RWPE2 (cell line): ENCODE results near the gene NUFIP2.

Experiments
- ATAC-seq: fragments of 200-7000 bp; cut with Tn5 transposase; 3 replicates; pipeline ENCODE4 v1.9.1; 2021; ENCODE audit warnings: low read depth
- DNase-seq: peaks from one replicate; pipeline ENCODE4 v3.0.0-alpha.2; 2020; ENCODE audit warnings: low spot score
- H3K27ac ChIP-seq: fragments of 450-650 bp; 2 replicates; pipeline ENCODE4 v1.5.1; 2017; ENCODE audit warnings: mild to moderate bottlenecking; ENCODE audit not compliant: poor library complexity, severe bottlenecking
- H3K27me3 ChIP-seq: fragments of 250-450 bp; sonication (Bioruptor Pico); 2 replicates; pipeline ENCODE4 v1.5.1; 2021; ENCODE audit warnings: mild to moderate bottlenecking, moderate library complexity; ENCODE audit not compliant: insufficient read depth, poor library complexity, severe bottlenecking
- H3K36me3 ChIP-seq: fragments of 250-450 bp; sonication (Bioruptor Pico); 2 replicates; pipeline ENCODE4 v1.5.1; 2020; ENCODE audit warnings: low read depth, mild to moderate bottlenecking, moderate library complexity
- H3K4me1 ChIP-seq: fragments of 250-450 bp; sonication (Bioruptor Pico); 2 replicates; pipeline ENCODE4 v1.5.1; 2021; ENCODE audit warnings: mild to moderate bottlenecking, moderate library complexity; ENCODE audit not compliant: insufficient read depth, poor library complexity, severe bottlenecking
- H3K4me3 ChIP-seq: fragments of 250-450 bp; sonication (Bioruptor Pico); 2 replicates; pipeline ENCODE4 v1.5.1; 2021; ENCODE audit warnings: mild to moderate bottlenecking, moderate library complexity; ENCODE audit not compliant: severe bottlenecking
- H3K9me3 ChIP-seq: fragments of 250-450 bp; sonication (Bioruptor Pico); 2 replicates; pipeline ENCODE4 v1.5.1; 2021; ENCODE audit warnings: mild to moderate bottlenecking, moderate library complexity; ENCODE audit not compliant: severe bottlenecking
- TF ChIP-seq, protein P1 (sequence below): fragments of 450-650 bp; IDR thresholded peaks from one replicate; pipeline ENCODE4 v1.5.1; 2017; ENCODE audit warnings: mild to moderate bottlenecking, moderate library complexity; ENCODE audit not compliant: poor library complexity, severe bottlenecking

Gene NUFIP2

DNA sequence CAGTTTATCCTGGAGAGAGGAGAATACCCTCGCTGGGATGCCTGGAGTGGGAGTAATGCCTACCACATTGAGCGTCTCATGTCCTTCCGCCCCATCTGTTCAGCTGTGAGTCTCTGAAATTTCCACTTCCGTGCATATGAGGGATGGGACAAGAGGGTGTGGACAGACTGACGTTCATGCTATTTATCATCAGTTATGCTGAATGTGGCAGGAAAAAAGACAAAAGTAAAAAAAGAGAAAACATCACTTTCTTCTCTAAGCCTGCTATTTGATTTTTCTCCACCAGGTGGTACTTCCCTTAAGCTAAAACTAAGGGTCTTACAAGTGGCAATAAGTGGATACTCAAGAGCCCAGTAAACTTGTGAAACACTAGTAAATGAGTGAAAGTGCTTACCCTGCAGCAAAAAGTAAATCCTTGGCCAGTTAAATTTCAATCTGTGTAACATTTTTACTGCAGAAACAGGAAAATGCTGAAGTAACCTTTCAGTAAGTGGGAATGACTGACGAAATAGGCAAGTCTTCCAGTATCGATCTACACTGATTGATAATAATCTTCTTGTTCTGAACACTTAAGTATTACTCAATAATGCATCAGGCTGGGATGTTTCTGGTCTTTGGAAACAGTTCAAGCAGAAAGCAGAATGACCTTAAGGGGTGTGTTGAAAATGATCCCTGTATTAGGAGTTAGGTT, 41.7 kb downstream of the NUFIP2 start:
- no peaks in the 10 kb centered on the region for H3K27me3 ChIP-seq
- peak overlapping the region; percentile 12 for H3K27ac ChIP-seq
- TF ChIP-seq, protein P1, sequence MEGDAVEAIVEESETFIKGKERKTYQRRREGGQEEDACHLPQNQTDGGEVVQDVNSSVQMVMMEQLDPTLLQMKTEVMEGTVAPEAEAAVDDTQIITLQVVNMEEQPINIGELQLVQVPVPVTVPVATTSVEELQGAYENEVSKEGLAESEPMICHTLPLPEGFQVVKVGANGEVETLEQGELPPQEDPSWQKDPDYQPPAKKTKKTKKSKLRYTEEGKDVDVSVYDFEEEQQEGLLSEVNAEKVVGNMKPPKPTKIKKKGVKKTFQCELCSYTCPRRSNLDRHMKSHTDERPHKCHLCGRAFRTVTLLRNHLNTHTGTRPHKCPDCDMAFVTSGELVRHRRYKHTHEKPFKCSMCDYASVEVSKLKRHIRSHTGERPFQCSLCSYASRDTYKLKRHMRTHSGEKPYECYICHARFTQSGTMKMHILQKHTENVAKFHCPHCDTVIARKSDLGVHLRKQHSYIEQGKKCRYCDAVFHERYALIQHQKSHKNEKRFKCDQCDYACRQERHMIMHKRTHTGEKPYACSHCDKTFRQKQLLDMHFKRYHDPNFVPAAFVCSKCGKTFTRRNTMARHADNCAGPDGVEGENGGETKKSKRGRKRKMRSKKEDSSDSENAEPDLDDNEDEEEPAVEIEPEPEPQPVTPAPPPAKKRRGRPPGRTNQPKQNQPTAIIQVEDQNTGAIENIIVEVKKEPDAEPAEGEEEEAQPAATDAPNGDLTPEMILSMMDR, result peak; percentile 45
- H3K36me3 ChIP-seq, result peaks cover 21% of the 10 kb centered on the region; the same call in 1 of the 2 replicates
- peaks cover 19% of the 10 kb centered on the region for H3K4me1 ChIP-seq
- H3K4me3 ChIP-seq, result no peak overlapping the region
- no peaks in the 10 kb centered on the region for H3K9me3 ChIP-seq
- ATAC-seq (no peak), DNase-seq (no peak)

DNA sequence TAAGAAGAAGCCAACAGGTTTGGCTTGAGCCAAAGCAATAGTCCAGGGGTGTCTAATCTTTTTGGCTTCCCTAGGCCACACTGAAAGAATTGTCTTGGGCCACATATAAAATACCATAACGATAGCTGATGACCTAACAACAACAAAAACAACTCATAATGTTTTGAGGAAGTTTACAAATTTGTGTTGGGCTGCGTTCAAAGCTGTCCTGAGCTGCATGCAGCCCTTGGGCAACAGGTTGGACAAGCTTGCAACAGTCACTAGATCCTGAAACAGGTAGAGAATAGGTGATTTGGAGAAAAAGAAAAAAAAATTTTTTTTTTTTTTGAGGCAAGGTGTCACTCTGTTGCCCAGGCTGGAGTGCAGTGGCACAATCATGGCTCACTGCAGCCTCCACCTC, 42.8 kb downstream of the NUFIP2 start:
- Histone ChIP-seq H3K4me1 (peaks cover 9% of the 10 kb centered on the region), H3K9me3 (no peaks in the 10 kb centered on the region)
- TF ChIP-seq, protein P1, result no peak

DNA sequence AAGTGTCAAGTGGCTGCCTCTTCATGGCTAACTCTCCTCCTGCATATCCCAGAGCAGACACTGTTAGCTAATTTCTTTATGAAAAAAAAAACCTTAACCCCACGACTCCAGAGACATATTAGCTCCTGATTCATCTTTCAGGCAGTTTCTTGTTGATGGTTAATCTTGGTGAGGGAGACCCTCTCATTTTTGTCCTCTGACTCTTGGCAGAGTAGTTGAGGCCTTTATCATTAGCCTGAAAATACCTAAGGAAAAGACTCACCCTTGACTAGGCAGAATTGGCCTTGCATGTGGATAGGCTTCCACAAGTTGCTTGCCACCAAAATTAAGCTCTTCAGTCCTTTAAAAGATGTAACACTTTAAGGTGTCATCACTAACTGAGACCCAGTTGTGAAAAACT, 43.3 kb downstream of the NUFIP2 start:
- H3K4me3 ChIP-seq, result no peak overlapping the region
- DNase-seq, result no peak
- no peaks in the 10 kb centered on the region for H3K9me3 ChIP-seq
- H3K4me1 ChIP-seq, result peaks cover 4% of the 10 kb centered on the region
- H3K36me3 ChIP-seq, result peaks cover 6% of the 10 kb centered on the region; the same call in 1 of the 2 replicates
- no peak overlapping the region for H3K27ac ChIP-seq
- H3K27me3 ChIP-seq, result no peaks in the 10 kb centered on the region
- TF ChIP-seq, protein P1, result no peak
- ATAC-seq, result no peak

More for the DNA sequence above, 42.8 kb downstream of the NUFIP2 start:
- Histone ChIP-seq H3K36me3 (peaks cover 11% of the 10 kb centered on the region; the same call in 1 of the 2 replicates), H3K4me3 (no peak overlapping the region), H3K27ac (no peak overlapping the region), H3K27me3 (no peaks in the 10 kb centered on the region)
- no peak for DNase-seq
- ATAC-seq, result no peak

DNA sequence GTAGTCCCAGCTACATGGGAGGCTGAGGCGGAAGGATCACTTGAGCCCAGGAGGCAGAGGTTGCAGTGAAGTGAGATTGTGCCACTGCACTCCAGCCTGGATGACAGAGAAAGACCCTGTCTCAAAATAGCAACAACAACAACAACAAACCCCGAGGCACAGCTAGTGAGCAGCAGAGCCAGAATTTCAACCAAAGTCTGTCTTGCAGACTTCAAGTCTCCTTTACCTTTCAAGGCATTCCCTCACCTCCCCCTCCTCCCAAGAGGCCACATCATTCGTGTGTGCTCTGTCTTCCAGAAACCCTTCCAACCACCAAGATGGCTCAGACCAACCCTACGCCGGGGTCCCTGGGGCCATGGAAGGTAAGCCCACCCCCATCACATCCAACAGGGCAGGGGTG, 45.1 kb downstream of the NUFIP2 start:
- no peaks in the 10 kb centered on the region for H3K9me3 ChIP-seq
- H3K27me3 ChIP-seq, result no peaks in the 10 kb centered on the region
- H3K4me1 ChIP-seq, result no peaks in the 10 kb centered on the region
- TF ChIP-seq, protein P1, result no peak
- DNase-seq (no peak), ATAC-seq (no peak)
- H3K4me3 ChIP-seq, result no peak overlapping the region
- H3K36me3 ChIP-seq, result no peaks in the 10 kb centered on the region
- no peak overlapping the region for H3K27ac ChIP-seq

DNA sequence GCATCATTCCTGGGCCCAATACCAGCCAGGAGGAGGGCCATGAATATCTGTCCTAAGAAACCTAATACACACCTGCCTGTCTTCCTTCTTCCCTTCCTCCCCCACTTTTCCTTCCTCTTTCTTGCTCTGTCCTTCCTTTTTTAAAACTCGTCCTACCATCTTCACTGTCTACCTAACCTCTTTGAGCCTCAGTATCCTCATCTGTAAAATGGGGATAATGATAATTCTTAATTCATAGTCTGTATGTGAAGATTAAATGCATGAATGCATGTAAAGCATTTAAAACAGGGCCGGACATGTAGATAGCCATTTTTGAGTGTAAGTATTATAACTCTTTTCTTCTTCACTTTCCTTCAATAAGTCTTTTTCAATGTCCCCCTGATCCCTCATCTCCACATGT, 46.7 kb downstream of the NUFIP2 start:
- no peak for ATAC-seq
- no peak overlapping the region for H3K27ac ChIP-seq

More for the DNA sequence above, 46.7 kb downstream of the NUFIP2 start:
- no peaks in the 10 kb centered on the region for H3K27me3 ChIP-seq
- H3K4me3 ChIP-seq, result no peak overlapping the region
- no peak for DNase-seq
- TF ChIP-seq, protein P1, result no peak
- no peaks in the 10 kb centered on the region for H3K36me3 ChIP-seq
- H3K9me3 ChIP-seq, result no peaks in the 10 kb centered on the region
- H3K4me1 ChIP-seq, result no peaks in the 10 kb centered on the region
